LNCaP clone FGC (cell line): ENCODE results near the gene CDYL.
"Not testable (repeated sequence)": the region's sequence is repeated elsewhere in the genome, so short reads cannot be mapped to it uniquely, and the experiment has no call there.

Experiments
- DNase-seq: peaks from one replicate; pipeline ENCODE4 v3.0.0-alpha.2; 2011; ENCODE audit warnings: low read depth
- H3K4me3 ChIP-seq: 2 replicates; pipeline ENCODE4 v1.5.1; 2011; ENCODE audit warnings: mild to moderate bottlenecking, low read depth, low read length, control low read depth
- CTCF ChIP-seq: IDR thresholded peaks from 2 replicates; pipeline ENCODE4 v1.5.1; 2012; ENCODE audit warnings: mild to moderate bottlenecking; ENCODE audit not compliant: control insufficient read depth, insufficient read depth; ENCODE audit errors: extremely low read depth

CDYL gene

GRCh38 chr6:4856785-4857184 lies 80.6 kb downstream of the CDYL start:
- TF ChIP-seq CTCF, result no peak
- no peak overlapping the region for H3K4me3 ChIP-seq
- DNase-seq, result no peak

GRCh38 chr6:4858194-4859015 lies 82.2 kb downstream of the CDYL start:
- no peak overlapping the region for H3K4me3 ChIP-seq
- DNase-seq, result no peak
- no peak for TF ChIP-seq CTCF

GRCh38 chr6:4860387-4860786 lies 84.2 kb downstream of the CDYL start:
- TF ChIP-seq CTCF, result no peak
- no peak for DNase-seq
- H3K4me3 ChIP-seq, result no peak overlapping the region

- H3K4me3 ChIP-seq, result no peak overlapping the region
- no peak for TF ChIP-seq CTCF
- DNase-seq, result no peak
These were observed 85.4 kb downstream of the CDYL start for GRCh38 chr6:4861564-4861963.

GRCh38 chr6:4864519-4864918 lies 88.3 kb downstream of the CDYL start:
- DNase-seq, result no peak
- TF ChIP-seq CTCF, result no peak
- H3K4me3 ChIP-seq, result no peak overlapping the region

GRCh38 chr6:4865006-4865405 lies 88.8 kb downstream of the CDYL start:
- H3K4me3 ChIP-seq, DNase-seq: not testable (repeated sequence)

- no peak overlapping the region for H3K4me3 ChIP-seq
- no peak for TF ChIP-seq CTCF
- no peak for DNase-seq
These were observed 94.8 kb downstream of the CDYL start for GRCh38 chr6:4870821-4871494.
